ENCODE results near the gene LRRC8D.

- TF ChIP-seq POLR2AphosphoS5 (IDR thresholded peaks at IDR 0.05; ENCODE audit: borderline replicate concordance, low read depth, low read length) = no peak
- no peak for TF ChIP-seq EZH2 (IDR thresholded peaks at IDR 0.05)
Observed at GRCh38 chr1:89901957-89902669, 81.3 kb downstream of the LRRC8D start.
